H1 (cell line): ENCODE results near the gene TCFL5. TPM values are rescaled to one million over a fixed set of nuclear protein-coding genes. Genes with fewer than 3 reads are reported as not detected.

Experiments used
- CTCF ChIA-PET: fragments of 300-600 bp; sonication (Branson Sonifier 250); formaldehyde crosslinking; loops from one replicate; lab custom pipeline; 2021; ENCODE audit not compliant: partially characterized antibody; lab: Charles Lee
- POLR2A ChIA-PET: fragments of 300-600 bp; sonication (Branson Sonifier 250); formaldehyde crosslinking; loops from one replicate; lab custom pipeline; 2021; ENCODE audit warnings: inconsistent platforms; ENCODE audit not compliant: partially characterized antibody; lab: Charles Lee
- DNase-seq, 2 experiments: peaks; one replicate each; pipeline versions ENCODE4 v3.0.0 to v3.0.0-alpha.2; 2010 to 2022; ENCODE audit warnings: low spot score in 2 of 2, low read depth in 1 of 2, mixed read lengths in 1 of 2
- FAIRE-seq: peaks from 2 replicates; lab custom pipeline; 2011; peaks lifted over from hg19 to GRCh38; lab: Jason Lieb, UNC
- H2AFZ ChIP-seq: 2 replicates; pipeline ENCODE4 v1.8.1; 2012; ENCODE audit warnings: low read length, inconsistent platforms
- H2AK5ac ChIP-seq: 2 replicates; pipeline ENCODE4 v1.6.1; 2013; ENCODE audit warnings: low read depth, low read length
- H2BK120ac ChIP-seq: replicated peaks from 2 replicates; pipeline ENCODE3; 2013; ENCODE audit warnings: low read depth, low read length, inconsistent platforms
- H2BK12ac ChIP-seq: 2 replicates; pipeline ENCODE4 v1.6.1; 2013; ENCODE audit warnings: low read depth, low read length
- H2BK15ac ChIP-seq: 2 replicates; pipeline ENCODE4 v1.6.1; 2013; ENCODE audit warnings: low read length
- H2BK20ac ChIP-seq: 2 replicates; pipeline ENCODE4 v1.6.1; 2013; ENCODE audit warnings: low read length
- H2BK5ac ChIP-seq: 2 replicates; pipeline ENCODE4 v1.6.1; 2013; ENCODE audit warnings: low read depth, low read length
- H3K14ac ChIP-seq: 2 replicates; pipeline ENCODE4 v1.6.1; 2013; ENCODE audit warnings: inconsistent platforms; ENCODE audit not compliant: insufficient read length
- H3K18ac ChIP-seq: 2 replicates; pipeline ENCODE4 v1.6.1; 2013; ENCODE audit warnings: low read length; ENCODE audit errors: extremely low read depth
- H3K23ac ChIP-seq: 2 replicates; pipeline ENCODE4 v1.6.1; 2013; ENCODE audit warnings: inconsistent platforms; ENCODE audit not compliant: insufficient read length
- H3K23me2 ChIP-seq: 2 replicates; pipeline ENCODE4 v1.6.1; 2013; ENCODE audit warnings: low read depth, low read length
- H3K27ac ChIP-seq: 2 replicates; pipeline ENCODE4 v1.6.1; 2011; ENCODE audit warnings: low read depth, low read length, inconsistent platforms
- H3K27me3 ChIP-seq, 4 experiments: replicated peaks in 1 of 4; 1 replicate in 1 of 4; 2 replicates in 3 of 4; pipeline versions ENCODE4 v1.6.1 to v1.8.1; 2011 to 2013; ENCODE audit warnings: low read length in 3 of 4, mild to moderate bottlenecking in 3 of 4, inconsistent platforms in 2 of 4, mixed read lengths in 2 of 4, moderate library complexity in 1 of 4; ENCODE audit not compliant: control insufficient read depth in 3 of 4, insufficient read depth in 3 of 4; ENCODE audit errors: extremely low read depth in 1 of 4
- H3K36me3 ChIP-seq, 4 experiments: 2 replicates each; pipeline versions ENCODE4 v1.6.1 to v1.8.1; 2011 to 2013; ENCODE audit warnings: mild to moderate bottlenecking in 4 of 4, low read length in 3 of 4, moderate library complexity in 2 of 4, control low read depth in 1 of 4, inconsistent platforms in 1 of 4; ENCODE audit not compliant: insufficient read depth in 4 of 4, control insufficient read depth in 2 of 4
- H3K4ac ChIP-seq: replicated peaks from 2 replicates; pipeline ENCODE3; 2013; ENCODE audit warnings: low read length, low read depth, mixed read lengths, inconsistent platforms; ENCODE audit not compliant: insufficient read length
- H3K4me1 ChIP-seq, 4 experiments: replicated peaks in 1 of 4; 1 replicate in 1 of 4; 2 replicates in 3 of 4; pipeline versions ENCODE4 v1.6.1 to v1.8.1; 2011 to 2013; ENCODE audit warnings: low read length in 3 of 4, inconsistent platforms in 2 of 4, mixed read lengths in 1 of 4; ENCODE audit not compliant: insufficient read depth in 4 of 4, control insufficient read depth in 3 of 4
- H3K4me2 ChIP-seq, 2 experiments: 2 replicates each; pipeline versions ENCODE4 v1.6.1 to v1.8.1; 2011 to 2013; ENCODE audit warnings: low read depth in 2 of 2, low read length in 2 of 2, control low read depth in 1 of 2, inconsistent platforms in 1 of 2, mild to moderate bottlenecking in 1 of 2; ENCODE audit not compliant: insufficient read depth in 1 of 2
- H3K4me3 ChIP-seq, 4 experiments: fragments of 200-600, 300-600 bp in 1 of 4; sonication (generic), shearing (Covaris generic), sonication (Bioruptor Twin) in 1 of 4; 2 replicates each; pipeline versions ENCODE4 v1.5.1 to v1.8.1; 2011 to 2016; ENCODE audit warnings: low read length in 4 of 4, low read depth in 3 of 4, control low read depth in 2 of 4, inconsistent platforms in 2 of 4, mild to moderate bottlenecking in 2 of 4, mixed read lengths in 1 of 4, moderate library complexity in 1 of 4; ENCODE audit not compliant: insufficient read depth in 2 of 4; ENCODE audit errors: extremely low read depth in 1 of 4
- H3K56ac ChIP-seq: replicated peaks from 2 replicates; pipeline ENCODE3; 2013; ENCODE audit warnings: low read depth, mild to moderate bottlenecking, mixed read lengths, low read length, inconsistent platforms; ENCODE audit not compliant: insufficient read length
- H3K79me1 ChIP-seq: 2 replicates; pipeline ENCODE4 v1.6.1; 2013; ENCODE audit warnings: low read depth, low read length, control low read depth
- H3K79me2 ChIP-seq, 2 experiments: 2 replicates each; pipeline versions ENCODE4 v1.6.1 to v1.8.1; 2012 to 2013; ENCODE audit warnings: low read length in 2 of 2, mild to moderate bottlenecking in 2 of 2, inconsistent platforms in 1 of 2; ENCODE audit not compliant: insufficient read depth in 2 of 2, control insufficient read depth in 1 of 2
- H3K9ac ChIP-seq, 4 experiments: replicated peaks in 1 of 4; 1 replicate in 1 of 4; 2 replicates in 3 of 4; pipeline versions ENCODE4 v1.6.1 to v1.8.1; 2011 to 2013; ENCODE audit warnings: low read depth in 3 of 4, low read length in 3 of 4, control low read depth in 2 of 4, mild to moderate bottlenecking in 2 of 4, moderate library complexity in 2 of 4, inconsistent platforms in 1 of 4; ENCODE audit errors: extremely low read depth in 1 of 4
- H3K9me3 ChIP-seq, 2 experiments: 2 replicates each; pipeline versions ENCODE4 v1.6.1 to v1.8.1; 2012 to 2013; ENCODE audit warnings: mild to moderate bottlenecking in 2 of 2, moderate library complexity in 2 of 2, control low read depth in 1 of 2, inconsistent platforms in 1 of 2, low read depth in 1 of 2, low read length in 1 of 2, mixed read lengths in 1 of 2; ENCODE audit not compliant: insufficient read depth in 2 of 2
- H4K20me1 ChIP-seq, 2 experiments: replicated peaks in 1 of 2; 2 replicates each; pipeline versions ENCODE3 to v1.8.1; 2011 to 2013; ENCODE audit warnings: inconsistent platforms in 2 of 2, low read length in 2 of 2, mild to moderate bottlenecking in 1 of 2; ENCODE audit not compliant: insufficient read depth in 2 of 2, control insufficient read depth in 1 of 2
- H4K5ac ChIP-seq: 2 replicates; pipeline ENCODE4 v1.6.1; 2013; ENCODE audit warnings: low read length, low read depth, mixed read lengths, inconsistent platforms; ENCODE audit not compliant: insufficient read length
- H4K8ac ChIP-seq: 2 replicates; pipeline ENCODE4 v1.8.0; 2013; ENCODE audit warnings: mild to moderate bottlenecking, moderate library complexity, low read length, inconsistent platforms; ENCODE audit not compliant: insufficient read depth; ENCODE audit errors: extremely low read depth
- H4K91ac ChIP-seq: replicated peaks from 2 replicates; pipeline ENCODE3; 2013; ENCODE audit warnings: low read length, mixed read lengths, inconsistent platforms; ENCODE audit not compliant: insufficient read length
- ASH2L ChIP-seq: fragments of 200-600, 300-600 bp; sonication (generic); IDR thresholded peaks from one replicate; pipeline ENCODE4 v1.7.1; 2017; ENCODE audit warnings: low read length
- CBX5 ChIP-seq: fragments of 300-800, 300-1000 bp; sonication (generic); IDR thresholded peaks from 2 replicates; pipeline ENCODE4 v1.7.1; 2016; ENCODE audit warnings: antibody characterized with exemption, low read length, low read depth
- CBX8 ChIP-seq: fragments of 300-800, 300-1000 bp; sonication (generic); IDR thresholded peaks from 2 replicates; pipeline ENCODE4 v1.7.1; 2016; ENCODE audit warnings: low read depth, low read length, borderline replicate concordance
- CEBPB ChIP-seq: IDR thresholded peaks from 2 replicates; pipeline ENCODE4 v1.6.1; 2012; ENCODE audit warnings: low read depth, low read length
- HDAC2 ChIP-seq, 2 experiments: fragments of 300-600 bp in 1 of 2; sonication (generic) in 1 of 2; IDR thresholded peaks; 2 replicates each; pipeline ENCODE4 v1.6.1; 2011 to 2012; ENCODE audit warnings: low read depth in 2 of 2, low read length in 2 of 2, mild to moderate bottlenecking in 2 of 2, moderate library complexity in 2 of 2, borderline replicate concordance in 1 of 2, inconsistent platforms in 1 of 2
- POLR2A ChIP-seq, 2 experiments: IDR thresholded peaks; 1 replicate in 1 of 2; 2 replicates in 1 of 2; pipeline ENCODE4 v1.6.1; 2011; ENCODE audit warnings: low read depth in 2 of 2, low read length in 2 of 2, mild to moderate bottlenecking in 2 of 2; ENCODE audit errors: control extremely low read depth in 1 of 2
- RBBP5 ChIP-seq: IDR thresholded peaks from 2 replicates; pipeline ENCODE4 v1.7.1; 2012; ENCODE audit warnings: low read depth, mild to moderate bottlenecking, inconsistent platforms, low read length, moderate library complexity, borderline replicate concordance
- TAF1 ChIP-seq: IDR thresholded peaks from 2 replicates; pipeline ENCODE4 v1.6.1; 2011; ENCODE audit warnings: mild to moderate bottlenecking, low read depth, low read length
- WGBS, 2 experiments: shearing (Covaris generic) in 1 of 2; methylation state at CpG; one replicate each; pipeline versions ENCODE4 v1.1.6 to v1.1.7; 2013 to 2015; ENCODE audit warnings: low lambda C conversion rate in 2 of 2, mixed read lengths in 2 of 2, inconsistent platforms in 1 of 2, low coverage in 1 of 2, missing lambda C conversion rate in 1 of 2; ENCODE audit not compliant: insufficient replicate concordance in 2 of 2, insufficient coverage in 1 of 2, insufficient read length in 1 of 2; ENCODE audit errors: extremely low coverage in 1 of 2, missing lambda C conversion rate in 1 of 2; 5-methylcytosine and 5-hydroxymethylcytosine counted together
- polyA plus RNA-seq, 7 experiments: library from polyadenylated mRNA; depleted of rRNA in 3 of 7; stranded (reverse) in 5 of 7; unstranded in 2 of 7; fragments of >200 nt in 5 of 7; fragments of 200-250 nt in 2 of 7; gene quantifications; 1 replicate in 5 of 7; 2 replicates in 1 of 7; 4 replicates in 1 of 7; pipeline versions ENCODE4 v1.2.1 to v1.2.3, GENCODE V29; 2011 to 2013; ENCODE audit warnings: missing spikeins in 2 of 7, mixed read lengths in 2 of 7
- total RNA-seq: library from RNA; stranded (reverse); fragmentation: NEBNext Ultra II Directional; extraction: Animal tissue kit (Norgen Biotek cat#: 25700); gene quantifications from 2 replicates; pipeline ENCODE4 v1.2.1, GENCODE V29; 2021
- TF ChIP-seq, protein P1 (sequence below), 3 experiments: IDR thresholded peaks; 1 replicate in 2 of 3; 2 replicates in 1 of 3; pipeline versions ENCODE4 v1.5.1 to v1.6.1; 2011; ENCODE audit warnings: low read length in 3 of 3, mild to moderate bottlenecking in 3 of 3, inconsistent platforms in 2 of 3, low read depth in 1 of 3, moderate library complexity in 1 of 3; ENCODE audit not compliant: insufficient read depth in 1 of 3; ENCODE audit errors: control extremely low read depth in 1 of 3

The TCFL5 gene
- total and polyA plus RNA-seq, 2 of the 8 experiments (the other 6 are each of a cell fraction or from before 2014, with no cell fraction given) = 6.2 to 15.0 TPM

DNA sequence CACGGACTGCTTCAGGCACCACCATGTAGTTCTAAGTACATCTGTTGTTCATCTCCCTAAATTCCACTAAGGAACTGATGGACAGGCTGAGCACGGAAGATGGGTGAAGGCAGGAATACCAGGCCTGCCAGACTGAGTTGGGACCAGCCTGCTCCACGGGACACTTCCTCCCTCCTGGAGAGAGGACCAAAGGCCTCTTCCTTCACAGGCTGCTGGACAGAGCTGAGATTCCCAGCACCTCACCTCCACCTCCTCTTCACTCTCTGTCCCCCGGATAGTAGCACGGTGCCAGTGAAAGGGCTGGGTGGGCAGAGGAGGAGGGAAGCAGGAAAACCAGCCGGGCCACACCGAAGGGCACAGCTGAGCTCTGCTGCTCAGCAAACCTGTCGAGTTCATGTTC is 22.9 kb upstream of the TCFL5 start:
- no peak overlapping the region for H4K8ac ChIP-seq
- CTCF ChIA-PET = interaction anchor here (0.6 to 2.1 kb wide), 8 partner anchors 10 to 88 kb away, joined by 3 to 7 read pairs (median 4); no protein-coding TSS in a partner anchor
- no peak overlapping the region for H4K5ac ChIP-seq
- H3K79me1 ChIP-seq = peaks cover 3% of the 10 kb centered on the region; the same call in 1 of the 2 replicates
- H2BK15ac ChIP-seq = peak overlapping the region; percentile 12; the same call in 1 of the 2 replicates
- H2AK5ac ChIP-seq = no peak overlapping the region; the same call in 1 of the 2 replicates
- 81% methylated on average over 8 of the region's 8 CpGs; no CpG with 5 or more reads in 1 of the 2 experiments for WGBS, 2 experiments
- H3K9me3 ChIP-seq = peaks cover 0 to 3% of the 10 kb centered on the region in 2 experiments; a peak in 1 of 4 replicates
- H4K20me1 ChIP-seq = peaks cover 4 to 9% of the 10 kb centered on the region in 2 experiments
- H3K4me3 ChIP-seq = no peak overlapping the region
- H3K23ac ChIP-seq = no peak overlapping the region
- no peak overlapping the region; a peak in 1 of 7 replicates for H3K9ac ChIP-seq
- DNase-seq (no peak), FAIRE-seq (no peak)
- H3K4me2 ChIP-seq = no peak overlapping the region
- no peak overlapping the region for H4K91ac ChIP-seq
- H3K79me2 ChIP-seq = no peaks in the 10 kb centered on the region
- no peak overlapping the region for H3K14ac ChIP-seq
- H2BK120ac ChIP-seq = no peak overlapping the region
- no peaks in the 10 kb centered on the region for H3K27me3 ChIP-seq
- peaks cover 16 to 28% (median 20%) of the 10 kb centered on the region in 4 experiments for H3K36me3 ChIP-seq
- H2BK12ac ChIP-seq = 0 out of 2 replicates have a peak overlapping the region, but pooled peaks have one; percentile 53
- no peak overlapping the region for H3K56ac ChIP-seq
- H3K27ac ChIP-seq = no peak overlapping the region
- POLR2A ChIA-PET = interaction anchor here (0.7 to 8.5 kb wide), 8 partner anchors 9 to 118 kb away, joined by 3 to 88 read pairs (median 4); no protein-coding TSS in a partner anchor
- no peak overlapping the region for H3K18ac ChIP-seq
- no peaks in the 10 kb centered on the region for H3K23me2 ChIP-seq
- H3K4ac ChIP-seq = no peak overlapping the region
- H2AFZ ChIP-seq = no peak overlapping the region
- H2BK5ac ChIP-seq = no peak overlapping the region
- no peak overlapping the region for H2BK20ac ChIP-seq
- peaks cover 0 to 19% (median 9%) of the 10 kb centered on the region in 4 experiments; a peak in 5 of 7 replicates for H3K4me1 ChIP-seq
- no peak for TF ChIP-seq POLR2A (IDR thresholded peaks at IDR 0.05; ENCODE audit: control extremely low read depth in 1 of 2, low read depth in 2 of 2, low read length in 2 of 2)
- no peak for TF ChIP-seq CEBPB
- TF ChIP-seq, protein P1, sequence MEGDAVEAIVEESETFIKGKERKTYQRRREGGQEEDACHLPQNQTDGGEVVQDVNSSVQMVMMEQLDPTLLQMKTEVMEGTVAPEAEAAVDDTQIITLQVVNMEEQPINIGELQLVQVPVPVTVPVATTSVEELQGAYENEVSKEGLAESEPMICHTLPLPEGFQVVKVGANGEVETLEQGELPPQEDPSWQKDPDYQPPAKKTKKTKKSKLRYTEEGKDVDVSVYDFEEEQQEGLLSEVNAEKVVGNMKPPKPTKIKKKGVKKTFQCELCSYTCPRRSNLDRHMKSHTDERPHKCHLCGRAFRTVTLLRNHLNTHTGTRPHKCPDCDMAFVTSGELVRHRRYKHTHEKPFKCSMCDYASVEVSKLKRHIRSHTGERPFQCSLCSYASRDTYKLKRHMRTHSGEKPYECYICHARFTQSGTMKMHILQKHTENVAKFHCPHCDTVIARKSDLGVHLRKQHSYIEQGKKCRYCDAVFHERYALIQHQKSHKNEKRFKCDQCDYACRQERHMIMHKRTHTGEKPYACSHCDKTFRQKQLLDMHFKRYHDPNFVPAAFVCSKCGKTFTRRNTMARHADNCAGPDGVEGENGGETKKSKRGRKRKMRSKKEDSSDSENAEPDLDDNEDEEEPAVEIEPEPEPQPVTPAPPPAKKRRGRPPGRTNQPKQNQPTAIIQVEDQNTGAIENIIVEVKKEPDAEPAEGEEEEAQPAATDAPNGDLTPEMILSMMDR (IDR thresholded peaks at IDR 0.05; ENCODE audit: control extremely low read depth in 1 of 3, insufficient read depth in 1 of 3, low read depth in 1 of 3, low read length in 3 of 3) = no peak
- no peak for TF ChIP-seq TAF1
- TF ChIP-seq RBBP5 = no peak
- no peak for TF ChIP-seq CBX8
- no peak for TF ChIP-seq ASH2L
- no peak for TF ChIP-seq HDAC2 (IDR thresholded peaks at IDR 0.05; ENCODE audit: borderline replicate concordance in 1 of 2, low read depth in 2 of 2, low read length in 2 of 2)
- no peak for TF ChIP-seq CBX5
